ENCODE measurements around the gene LRRC31. TPM values are rescaled to one million over a fixed set of nuclear protein-coding genes. Genes with fewer than 3 reads are reported as not detected.

The LRRC31 gene
- total and polyA plus RNA-seq, 4 donors = 0.08 to 1.0 (median 0.29) TPM

GRCh38 chr3:169818316-169818715 lies 51.4 kb downstream of the LRRC31 start:
- no peak for TF ChIP-seq CTCF (IDR thresholded peaks at IDR 0.05; ENCODE audit: control extremely low read depth, extremely low read depth)
- Histone ChIP-seq H3K36me3 (ENCODE audit: control insufficient read depth in 4 of 4, insufficient read depth in 4 of 4, low read length in 4 of 4) (no peaks in the 10 kb centered on the region), H3K27ac (ENCODE audit: low read depth in 1 of 2, low read length in 1 of 2) (no peak overlapping the region), H3K9ac (ENCODE audit: insufficient read depth in 1 of 2, low read length in 2 of 2) (no peak overlapping the region), H3K9me3 (ENCODE audit: control insufficient read depth in 4 of 4, insufficient read depth in 3 of 4, low read length in 3 of 4) (peaks cover 0 to 2% (median 0%) of the 10 kb centered on the region in 4 donors), H3K27me3 (ENCODE audit: control insufficient read depth in 3 of 3, insufficient read depth in 3 of 3, low read length in 2 of 3) (no peaks in the 10 kb centered on the region), H3K4me1 (ENCODE audit: control insufficient read depth in 5 of 5, insufficient read depth in 5 of 5, low read length in 5 of 5) (peaks cover 0 to 5% (median 0%) of the 10 kb centered on the region in 5 donors), H3K4me3 (no peak overlapping the region)
- no peak for ATAC-seq (ENCODE audit: insufficient read depth, low FRiP score)
- WGBS, 2 donors = 58 to 76% methylated on average over 2 of the region's 2 CpGs
- no peak for DNase-seq

- H3K4me3 ChIP-seq = no peak overlapping the region
- TF ChIP-seq CTCF (IDR thresholded peaks at IDR 0.05; ENCODE audit: control extremely low read depth, extremely low read depth) = no peak
- H3K9ac ChIP-seq (ENCODE audit: insufficient read depth in 1 of 2, low read length in 2 of 2) = no peak overlapping the region
- H3K36me3 ChIP-seq (ENCODE audit: control insufficient read depth in 4 of 4, insufficient read depth in 4 of 4, low read length in 4 of 4) = no peaks in the 10 kb centered on the region
- H3K27me3 ChIP-seq (ENCODE audit: control insufficient read depth in 3 of 3, insufficient read depth in 3 of 3, low read length in 2 of 3) = no peaks in the 10 kb centered on the region
- DNase-seq (no peak), ATAC-seq (ENCODE audit: insufficient read depth, low FRiP score) (no peak)
- no peak overlapping the region for H3K27ac ChIP-seq (ENCODE audit: low read depth in 1 of 2, low read length in 1 of 2)
- no peaks in the 10 kb centered on the region for H3K9me3 ChIP-seq (ENCODE audit: control insufficient read depth in 4 of 4, insufficient read depth in 3 of 4, low read length in 3 of 4)
- 93 to 95% methylated on average over 4 of the region's 4 CpGs for WGBS, 2 donors
- peaks cover 0 to 9% (median 5%) of the 10 kb centered on the region in 5 donors for H3K4me1 ChIP-seq (ENCODE audit: control insufficient read depth in 5 of 5, insufficient read depth in 5 of 5, low read length in 5 of 5)
Observed at GRCh38 chr3:169815590-169816150, 54.1 kb downstream of the LRRC31 start.

- no peak for ATAC-seq (ENCODE audit: insufficient read depth, low FRiP score)
Observed at GRCh38 chr3:169813757-169814517, 55.8 kb downstream of the LRRC31 start.

More at GRCh38 chr3:169813757-169814517, 55.8 kb downstream of the LRRC31 start:
- H3K4me3 ChIP-seq = no peak overlapping the region
- peak overlapping the region in 1 of 2 donors; percentile 40 for H3K9ac ChIP-seq (ENCODE audit: insufficient read depth in 1 of 2, low read length in 2 of 2)
- no peak for TF ChIP-seq CTCF (IDR thresholded peaks at IDR 0.05; ENCODE audit: control extremely low read depth, extremely low read depth)
- WGBS, 2 donors = 58 to 62% methylated on average over 27 of the region's 27 CpGs
- H3K9me3 ChIP-seq (ENCODE audit: control insufficient read depth in 4 of 4, insufficient read depth in 3 of 4, low read length in 3 of 4) = no peaks in the 10 kb centered on the region
- no peaks in the 10 kb centered on the region for H3K36me3 ChIP-seq (ENCODE audit: control insufficient read depth in 4 of 4, insufficient read depth in 4 of 4, low read length in 4 of 4)
- no peak overlapping the region for H3K27ac ChIP-seq (ENCODE audit: low read depth in 1 of 2, low read length in 1 of 2)
- H3K4me1 ChIP-seq (ENCODE audit: control insufficient read depth in 5 of 5, insufficient read depth in 5 of 5, low read length in 5 of 5) = peaks cover 0 to 9% (median 5%) of the 10 kb centered on the region in 5 donors
- peak; percentile 17 to 22 (median 21) for DNase-seq
- H3K27me3 ChIP-seq (ENCODE audit: control insufficient read depth in 3 of 3, insufficient read depth in 3 of 3, low read length in 2 of 3) = no peaks in the 10 kb centered on the region
